Activated T-cell treated with anti-CD3 and anti-CD28 coated beads, Interleukin-2, amount 50 U/mL, for 48 hours (primary cell): ENCODE data around the gene ANKS3.

Experiments used
- DNase-seq, 2 experiments: peaks; one replicate each; pipeline ENCODE4 v3.0.0-alpha.2; 2020

ANKS3 gene

GRCh38 chr16:4724661-4725270 is 9.3 kb downstream of the ANKS3 start:
- DNase-seq, result no peak

GRCh38 chr16:4723071-4723767 is 10.9 kb downstream of the ANKS3 start:
- DNase-seq, result no peak

- no peak for DNase-seq
These were observed 15.6 kb downstream of the ANKS3 start for GRCh38 chr16:4718466-4718865.

- no peak for DNase-seq
These were observed 19.1 kb downstream of the ANKS3 start for GRCh38 chr16:4714996-4715395.

GRCh38 chr16:4713663-4714501 is 20.2 kb downstream of the ANKS3 start:
- DNase-seq, result no peak

GRCh38 chr16:4709481-4709880 is 24.6 kb downstream of the ANKS3 start:
- no peak for DNase-seq

- no peak for DNase-seq
These were observed 27.2 kb downstream of the ANKS3 start for GRCh38 chr16:4706871-4707270.

- DNase-seq, result no peak
These were observed 29.2 kb downstream of the ANKS3 start for GRCh38 chr16:4704913-4705312.

GRCh38 chr16:4704491-4704890 is 29.6 kb downstream of the ANKS3 start:
- DNase-seq, result no peak

GRCh38 chr16:4703906-4704305 is 30.2 kb downstream of the ANKS3 start:
- no peak for DNase-seq

GRCh38 chr16:4702466-4702808 is 31.6 kb downstream of the ANKS3 start:
- no peak for DNase-seq

GRCh38 chr16:4701791-4702465 is 32.1 kb downstream of the ANKS3 start:
- no peak for DNase-seq

- no peak for DNase-seq
These were observed 32.9 kb downstream of the ANKS3 start for GRCh38 chr16:4700997-4701743.

GRCh38 chr16:4700380-4700996 is 33.6 kb downstream of the ANKS3 start:
- peak in 1 of 2 experiments; percentile 52 for DNase-seq

- no peak for DNase-seq
These were observed 35.0 kb downstream of the ANKS3 start for GRCh38 chr16:4699046-4699556.

GRCh38 chr16:4698321-4699045 is 35.6 kb downstream of the ANKS3 start:
- DNase-seq, result no peak

- DNase-seq, result no peak
These were observed 36.2 kb downstream of the ANKS3 start for GRCh38 chr16:4697848-4698291.

- no peak for DNase-seq
These were observed 36.9 kb downstream of the ANKS3 start for GRCh38 chr16:4696905-4697847.

GRCh38 chr16:4696172-4696904 is 37.7 kb downstream of the ANKS3 start:
- no peak for DNase-seq
